HPDE6-E6E7 (cell line): ENCODE measurements around the gene ZFPM1.

Experiments
- DNase-seq: peaks from one replicate; pipeline ENCODE4 v3.0.0; 2011; ENCODE audit warnings: missing footprints; ENCODE audit errors: extremely low spot score

ZFPM1 gene

DNA sequence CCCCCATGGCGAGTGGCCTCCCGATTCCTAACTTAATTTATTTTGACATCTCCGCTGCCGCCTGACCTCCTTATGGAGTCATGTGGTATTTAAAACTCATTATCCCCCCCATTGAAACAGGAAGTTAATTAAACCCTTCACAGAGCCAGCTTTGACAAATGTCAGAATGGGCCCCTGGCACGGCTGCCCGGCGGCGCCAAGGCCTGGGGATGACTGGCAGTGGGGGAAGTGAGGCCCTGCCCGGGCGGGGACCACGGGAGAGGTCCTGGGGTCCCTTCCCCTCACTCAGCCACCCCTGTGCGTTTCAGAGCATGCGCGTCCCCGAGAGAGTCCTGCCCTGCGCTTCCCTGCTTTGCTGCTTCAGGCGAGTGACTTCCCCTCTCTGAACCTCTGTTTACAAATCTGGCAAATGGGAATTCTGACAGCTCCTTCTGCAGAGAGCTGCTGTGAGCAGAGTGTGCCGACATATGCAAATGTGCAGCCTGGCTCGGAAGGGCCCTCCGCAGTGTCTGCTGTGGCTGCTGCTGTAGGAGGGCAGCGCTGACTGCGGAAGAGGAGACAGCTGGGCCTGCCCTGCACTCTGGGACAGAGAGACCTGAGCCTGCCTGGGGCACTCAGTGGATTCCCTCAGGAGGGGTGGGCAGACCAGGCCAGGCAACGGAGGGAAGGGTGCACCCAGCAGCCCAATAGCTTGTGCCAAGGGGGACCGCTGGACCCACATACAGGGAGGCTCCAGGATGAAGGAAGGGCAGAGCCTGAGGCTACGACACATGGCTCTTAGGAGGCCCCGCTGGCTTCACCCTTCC is 4.4 kb upstream of the ZFPM1 start:
- DNase-seq = no peak

DNA sequence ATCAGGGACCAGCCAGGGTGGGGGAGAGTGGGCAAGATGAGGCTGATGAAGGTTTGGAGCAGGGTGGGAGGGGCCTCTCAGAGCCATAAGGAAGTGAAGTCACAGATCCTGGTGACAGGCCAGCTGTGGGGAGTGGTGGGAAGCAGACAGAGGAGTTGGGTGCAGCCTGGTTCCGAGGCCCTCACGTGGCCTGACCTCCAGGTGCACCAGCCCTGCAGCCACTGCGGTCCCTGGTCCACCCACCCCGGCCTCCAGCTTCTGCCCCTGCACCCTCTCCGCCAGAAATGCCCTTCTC is 3.9 kb upstream of the ZFPM1 start:
- DNase-seq = no peak

- no peak for DNase-seq
Observed at GRCh38 chr16:88451586-88452481, 1.2 kb upstream of the ZFPM1 start.

GRCh38 chr16:88452482-88453216 is 431 bp upstream of the ZFPM1 start:
- DNase-seq = peak; percentile 95

DNA sequence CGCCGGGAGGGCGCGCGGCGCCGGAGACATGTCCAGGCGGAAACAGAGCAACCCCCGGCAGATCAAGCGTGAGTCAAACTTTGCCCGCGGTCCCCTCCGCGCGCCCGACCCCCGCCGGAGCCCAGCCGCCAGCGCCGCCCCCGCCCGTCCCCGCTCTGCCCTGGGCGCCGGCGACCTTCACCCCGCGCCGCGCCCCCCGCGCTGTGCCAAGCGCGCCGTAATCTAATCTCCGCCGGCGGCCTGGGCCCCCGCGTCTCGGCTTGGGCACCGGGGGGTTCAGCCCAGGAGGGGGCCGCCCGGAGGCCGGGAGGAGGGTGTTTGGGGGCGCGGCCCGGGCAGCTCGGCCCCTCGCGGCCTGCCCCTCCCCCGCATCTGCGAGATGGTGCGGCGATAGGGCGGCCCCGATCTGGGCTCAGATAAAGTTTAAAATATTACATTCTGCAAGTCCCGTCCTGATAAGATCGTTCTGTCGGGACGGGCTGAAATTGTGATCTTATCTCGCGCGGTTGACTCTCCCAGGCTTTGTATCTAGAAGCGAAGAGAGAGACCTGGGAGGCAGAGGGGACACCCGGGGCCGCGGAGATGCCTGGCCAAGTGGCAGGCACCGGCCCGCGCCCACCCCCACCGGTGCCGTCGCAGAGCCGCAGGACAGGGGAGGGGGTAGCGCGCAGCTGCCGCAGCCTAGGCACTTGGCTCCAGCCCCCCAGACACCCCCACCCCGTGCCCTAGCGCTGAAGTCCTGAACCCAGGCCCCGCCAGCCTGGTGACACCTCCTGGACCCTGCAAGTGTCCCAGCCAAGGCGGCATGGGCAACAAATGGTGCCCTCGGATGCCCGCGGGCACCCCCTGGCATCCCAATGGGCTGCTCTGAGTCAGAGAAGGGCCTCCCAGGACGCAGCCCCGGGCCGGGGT is 787 bp downstream of the ZFPM1 start:
- DNase-seq = no peak

DNA sequence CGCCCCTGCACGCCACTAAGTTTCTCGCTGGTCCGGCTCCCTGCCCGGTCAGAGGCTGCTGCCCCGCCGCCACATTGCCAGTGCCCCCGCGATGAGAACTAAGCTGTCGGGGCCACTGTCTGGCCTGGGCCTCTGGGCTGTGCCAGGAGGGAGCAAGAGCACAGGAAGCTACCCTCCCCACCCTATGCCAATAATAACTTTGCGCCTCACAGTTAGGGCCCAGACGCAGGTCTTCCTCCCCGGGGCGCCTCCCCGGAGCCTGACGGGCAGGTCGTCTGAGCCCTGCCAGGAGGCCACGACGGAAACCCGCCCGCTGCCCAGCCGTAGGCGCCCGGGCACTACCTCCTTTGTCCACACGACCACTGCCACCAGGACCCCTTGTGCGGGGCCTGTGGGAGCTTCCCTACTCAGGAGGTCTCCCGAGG is 1.5 kb downstream of the ZFPM1 start:
- peak; percentile 25 for DNase-seq

- peak; percentile 47 for DNase-seq
Observed at GRCh38 chr16:88455610-88456355, 2.7 kb downstream of the ZFPM1 start.

DNA sequence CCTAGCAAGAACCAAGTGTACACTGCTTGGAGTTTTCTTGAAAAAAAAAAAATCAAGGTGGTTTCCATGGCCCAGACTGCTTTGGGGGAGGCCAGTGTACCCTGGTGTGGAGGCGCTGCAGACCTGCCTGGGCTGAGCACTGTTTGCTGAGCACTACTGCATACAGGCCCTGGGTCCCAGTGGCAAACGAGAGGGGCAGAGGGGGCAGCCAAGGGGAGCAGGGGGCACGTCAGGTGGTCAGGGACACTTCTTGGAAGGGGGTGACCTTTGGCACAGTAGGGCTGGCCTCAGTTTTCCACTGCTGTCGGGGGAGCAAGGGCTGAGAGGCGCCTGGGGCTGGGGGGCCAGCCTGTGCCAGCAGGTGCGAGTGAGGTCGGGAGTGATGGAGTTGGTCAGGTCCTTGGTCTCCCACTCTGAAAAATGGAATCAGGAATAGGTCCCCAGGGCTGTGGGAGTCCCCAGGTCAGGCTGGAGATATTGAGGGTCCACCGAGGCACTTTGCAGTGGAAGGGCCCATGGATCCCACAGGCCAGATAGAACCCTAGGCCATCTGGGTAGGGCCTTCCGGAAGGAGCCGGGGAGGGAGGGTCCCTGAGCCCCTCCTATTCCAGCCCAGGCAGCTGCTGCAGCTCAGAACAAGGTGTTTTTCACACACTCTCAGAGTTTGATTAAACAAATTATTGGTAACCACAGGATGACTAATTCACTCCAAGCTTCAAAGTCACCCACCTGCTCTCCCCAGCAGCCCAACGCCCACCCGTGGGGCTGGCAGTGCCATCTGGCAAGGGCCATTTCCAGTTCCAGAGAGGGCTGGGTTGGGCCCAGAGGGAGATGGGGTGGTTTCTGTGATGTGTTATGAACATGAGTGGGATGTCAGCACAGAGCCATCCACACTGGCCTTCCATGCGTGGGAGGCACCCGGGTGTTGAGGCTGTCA is 3.5 kb downstream of the ZFPM1 start:
- DNase-seq = no peak

GRCh38 chr16:88458039-88458772 is 5.1 kb downstream of the ZFPM1 start:
- no peak for DNase-seq

GRCh38 chr16:88458773-88459235 is 5.7 kb downstream of the ZFPM1 start:
- DNase-seq = no peak

DNA sequence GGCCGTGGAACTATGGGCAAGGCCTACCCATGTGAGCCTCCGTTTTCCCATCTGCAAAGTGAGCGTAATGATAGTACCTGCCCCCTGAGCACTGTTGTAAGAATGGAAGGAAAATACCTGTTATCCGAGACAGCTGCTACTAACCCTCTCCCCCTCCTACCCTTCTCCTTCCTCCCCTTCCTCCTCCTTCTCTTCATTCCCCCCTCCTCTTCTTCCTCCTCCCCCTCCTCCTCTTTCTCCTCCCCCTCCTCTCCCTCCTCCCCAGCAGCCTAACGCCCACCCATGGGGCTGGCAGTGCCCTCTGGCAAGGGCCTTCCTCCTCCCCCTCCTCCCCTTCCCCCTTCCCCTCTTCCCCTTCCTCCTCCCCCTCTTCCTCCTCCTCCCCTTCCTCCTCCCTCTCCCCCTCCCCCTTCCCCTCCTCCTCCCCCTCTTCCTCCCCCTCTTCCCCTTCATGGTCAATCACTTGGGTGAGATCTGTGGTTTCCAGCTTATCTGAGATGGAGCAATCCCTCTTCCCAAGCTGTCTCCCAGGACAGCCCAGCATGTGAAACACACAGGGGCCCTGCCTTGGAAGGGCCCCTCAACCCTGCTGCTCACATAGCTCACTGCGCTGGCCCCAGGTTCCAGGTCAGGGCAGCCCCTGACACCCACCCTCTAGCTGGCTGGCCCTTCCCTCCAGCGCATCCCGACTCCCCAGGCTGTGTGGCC is 6.4 kb downstream of the ZFPM1 start:
- no peak for DNase-seq

DNA sequence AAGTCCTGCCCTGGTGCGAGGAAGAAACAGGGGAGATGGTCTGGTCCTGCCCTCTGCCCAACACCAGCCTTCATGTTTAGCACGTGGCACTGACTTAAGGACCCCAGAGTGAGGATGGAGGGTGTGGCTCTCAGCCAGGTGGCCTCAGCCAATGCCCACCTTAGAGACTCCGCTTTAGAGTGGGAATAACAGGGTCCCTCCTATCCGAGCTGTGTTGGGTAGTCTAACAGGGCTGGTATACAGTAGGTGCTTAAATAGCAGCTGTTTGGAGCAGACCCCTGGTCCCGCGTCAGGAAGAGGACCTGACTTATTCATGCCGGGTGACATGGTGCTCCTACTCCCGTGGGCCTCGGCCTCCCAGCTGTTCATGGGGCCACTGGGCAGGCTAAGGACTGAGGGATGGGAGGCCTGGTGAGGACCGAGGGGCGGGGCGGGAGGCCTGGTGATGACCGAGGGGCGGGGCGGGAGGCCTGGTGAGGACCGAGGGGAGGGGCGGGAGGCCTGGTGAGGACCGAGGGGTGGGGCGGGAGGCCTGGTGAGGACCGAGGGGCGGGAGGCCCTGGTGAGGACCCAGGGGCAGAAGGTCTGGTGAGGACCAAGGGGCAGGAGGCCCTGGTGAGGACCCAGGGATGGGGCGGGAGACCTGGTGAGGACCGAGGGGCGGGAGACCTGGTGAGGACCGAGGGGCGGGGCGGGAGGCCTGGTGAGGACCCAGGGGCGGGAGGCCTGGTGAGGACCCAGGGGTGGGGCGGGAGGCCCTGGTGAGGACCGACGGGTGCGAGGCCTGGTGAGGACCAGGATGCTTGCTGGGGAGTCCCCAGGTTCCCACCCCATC is 7.6 kb downstream of the ZFPM1 start:
- no peak for DNase-seq

GRCh38 chr16:88461331-88462269 is 8.5 kb downstream of the ZFPM1 start:
- no peak for DNase-seq

DNA sequence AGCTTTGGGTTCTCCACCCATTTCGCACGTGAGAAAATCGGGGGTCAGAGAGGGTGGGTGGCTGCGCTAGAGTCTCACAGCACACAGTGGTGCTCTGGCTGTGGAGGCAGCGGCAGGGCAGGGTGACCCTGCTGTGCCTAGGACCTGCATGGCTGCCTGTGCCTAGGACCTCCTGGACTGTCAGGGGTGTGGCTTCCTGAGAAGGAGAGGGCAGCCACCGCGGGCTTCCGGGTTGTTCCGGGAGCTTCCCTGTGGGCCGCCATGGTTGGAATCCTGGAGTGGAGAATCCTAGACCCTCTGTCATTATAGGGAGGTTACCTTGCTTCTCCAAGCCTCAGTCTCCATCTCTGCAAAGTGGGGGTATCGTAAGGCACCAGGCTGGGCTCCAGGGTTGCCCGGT is 9.3 kb downstream of the ZFPM1 start:
- no peak for DNase-seq

- DNase-seq = no peak
Observed at GRCh38 chr16:88463411-88463810, 10.3 kb downstream of the ZFPM1 start.
